ACHN (cell line): ENCODE measurements around the gene FARP2.
"Not testable (repeated sequence)": the region's sequence is repeated elsewhere in the genome, so short reads cannot be mapped to it uniquely, and the experiment has no call there.

ENCODE experiments used
- DNase-seq: peaks from one replicate; pipeline ENCODE4 v3.0.0-alpha.2; 2015
- in situ Hi-C: cut with HindIII; loops from 2 replicates; pipeline ENCODE4 v1.10.0; 2017; ENCODE audit warnings: low sequenced_read_pairs, low pct_ligation_motif_present, low pct_unique_long_range_greater_than_20kb

FARP2 gene

GRCh38 chr2:241390301-241391206 lies 34.5 kb downstream of the FARP2 start:
- in situ Hi-C loops: no loop called here
- no peak for DNase-seq

GRCh38 chr2:241391892-241392665 lies 36.0 kb downstream of the FARP2 start:
- in situ Hi-C loops: no loop called here
- DNase-seq: peak; percentile 44

- in situ Hi-C loops, DNase-seq: not testable (repeated sequence)
Measured at GRCh38 chr2:241392753-241393152, 36.7 kb downstream of the FARP2 start.

GRCh38 chr2:241393524-241394196 lies 37.6 kb downstream of the FARP2 start:
- no peak for DNase-seq
- in situ Hi-C loops: no loop called here

GRCh38 chr2:241396809-241397208 lies 40.7 kb downstream of the FARP2 start:
- DNase-seq, in situ Hi-C loops: not testable (repeated sequence)

- in situ Hi-C loops: no loop called here
- DNase-seq: no peak
Measured at GRCh38 chr2:241399941-241400922, 44.1 kb downstream of the FARP2 start.

- DNase-seq: no peak
- in situ Hi-C loops: no loop called here
Measured at GRCh38 chr2:241408849-241409248, 52.8 kb downstream of the FARP2 start.

GRCh38 chr2:241410739-241411176 lies 54.7 kb downstream of the FARP2 start:
- in situ Hi-C loops: no loop called here
- DNase-seq: no peak

- in situ Hi-C loops: no loop called here
Measured at GRCh38 chr2:241412144-241412543, 56.1 kb downstream of the FARP2 start.

GRCh38 chr2:241413501-241413900 lies 57.4 kb downstream of the FARP2 start:
- DNase-seq, in situ Hi-C loops: not testable (repeated sequence)

More at GRCh38 chr2:241412144-241412543, 56.1 kb downstream of the FARP2 start:
- no peak for DNase-seq

GRCh38 chr2:241413929-241414580 lies 58.0 kb downstream of the FARP2 start:
- DNase-seq: no peak
- in situ Hi-C loops: no loop called here

- no peak for DNase-seq
- in situ Hi-C loops: no loop called here
Measured at GRCh38 chr2:241415196-241415595, 59.1 kb downstream of the FARP2 start.

GRCh38 chr2:241417626-241418025 lies 61.5 kb downstream of the FARP2 start:
- in situ Hi-C loops: no loop called here
- DNase-seq: no peak

GRCh38 chr2:241421330-241421729 lies 65.2 kb downstream of the FARP2 start:
- DNase-seq: no peak
- in situ Hi-C loops: no loop called here

GRCh38 chr2:241421942-241422341 lies 65.9 kb downstream of the FARP2 start:
- in situ Hi-C loops: not testable (repeated sequence)

GRCh38 chr2:241422350-241422749 lies 66.3 kb downstream of the FARP2 start:
- in situ Hi-C loops: no loop called here
- DNase-seq: no peak

More at GRCh38 chr2:241421942-241422341, 65.9 kb downstream of the FARP2 start:
- not testable (repeated sequence) for DNase-seq

GRCh38 chr2:241423489-241423888 lies 67.4 kb downstream of the FARP2 start:
- in situ Hi-C loops, DNase-seq: not testable (repeated sequence)
